HG02943 (cell line): ENCODE data around the gene CABLES1.

Experiments used
- ATAC-seq: cut with Tn5 transposase; IDR thresholded peaks from one replicate; pipeline ENCODE4 v1.9.1; 2021; ENCODE audit warnings: mild to moderate bottlenecking, low read depth, moderate library complexity; ENCODE audit not compliant: unreplicated experiment

CABLES1 gene

DNA sequence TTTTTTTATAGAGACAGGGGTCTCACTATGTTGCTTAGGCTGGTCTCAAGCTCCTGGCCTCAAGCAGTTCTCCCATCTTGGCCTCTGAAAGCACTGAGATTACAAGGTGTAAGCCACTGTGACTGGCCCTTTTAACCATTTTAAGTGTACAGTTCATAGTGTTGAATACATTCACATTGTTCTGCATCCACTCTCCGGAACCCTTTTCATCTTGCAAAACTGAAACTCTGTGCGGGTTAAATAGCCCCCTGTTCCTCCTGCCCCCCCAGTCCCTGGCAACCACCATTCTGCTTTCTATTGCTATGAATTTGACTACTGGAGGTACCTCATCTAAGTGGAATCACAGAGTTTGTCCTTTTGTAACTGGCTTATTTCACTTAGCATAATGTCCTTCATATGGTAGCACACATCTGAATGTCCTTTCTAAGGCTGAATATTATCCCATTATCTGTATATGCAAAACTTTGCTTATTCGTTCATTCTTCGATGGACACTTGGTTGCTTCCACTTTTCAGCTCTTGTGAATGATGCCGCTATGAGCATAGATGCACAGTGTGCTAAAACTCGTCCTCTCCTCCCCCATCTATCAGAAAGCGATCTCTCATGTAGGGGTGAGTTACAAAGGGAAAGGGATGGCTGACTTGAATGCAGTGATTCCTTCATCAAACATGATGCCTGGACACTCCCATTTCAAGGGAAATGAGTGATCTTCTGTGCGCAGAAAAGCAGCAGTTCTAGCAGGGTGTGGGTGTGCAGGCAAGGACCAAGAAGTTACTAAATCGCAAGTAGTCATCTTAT is 30.2 kb downstream of the CABLES1 start:
- no peak for ATAC-seq

DNA sequence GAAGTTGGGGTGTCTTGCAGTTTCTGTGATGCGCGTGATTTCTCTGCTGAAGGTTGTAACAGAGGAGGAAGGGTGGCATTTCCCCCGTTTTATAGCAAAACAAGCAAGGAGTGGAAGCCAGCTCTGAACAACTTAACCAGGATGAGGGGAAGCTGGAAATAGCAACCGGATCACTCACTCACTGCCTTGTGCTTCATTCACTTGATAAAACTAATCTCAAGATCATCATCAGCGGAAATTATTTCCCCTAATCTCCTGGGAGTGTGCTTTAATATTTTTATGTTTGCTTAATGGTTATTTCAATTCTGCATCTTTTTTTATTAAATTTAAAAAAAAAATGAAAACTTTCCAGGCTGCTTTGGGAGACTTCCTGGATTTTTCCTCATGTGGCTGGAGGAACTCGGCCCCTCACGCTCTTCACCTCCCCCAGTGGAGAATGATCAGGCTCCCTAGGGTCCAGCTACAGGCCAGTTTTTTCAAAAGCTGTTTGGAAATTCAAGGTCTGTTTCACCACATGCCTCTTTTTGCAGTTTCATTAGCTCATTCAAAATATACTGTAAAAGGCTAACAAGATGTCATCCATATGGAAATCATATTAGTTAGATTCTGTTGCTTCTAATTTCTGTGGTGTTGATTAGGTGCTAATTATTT is 31.7 kb downstream of the CABLES1 start:
- ATAC-seq = no peak

DNA sequence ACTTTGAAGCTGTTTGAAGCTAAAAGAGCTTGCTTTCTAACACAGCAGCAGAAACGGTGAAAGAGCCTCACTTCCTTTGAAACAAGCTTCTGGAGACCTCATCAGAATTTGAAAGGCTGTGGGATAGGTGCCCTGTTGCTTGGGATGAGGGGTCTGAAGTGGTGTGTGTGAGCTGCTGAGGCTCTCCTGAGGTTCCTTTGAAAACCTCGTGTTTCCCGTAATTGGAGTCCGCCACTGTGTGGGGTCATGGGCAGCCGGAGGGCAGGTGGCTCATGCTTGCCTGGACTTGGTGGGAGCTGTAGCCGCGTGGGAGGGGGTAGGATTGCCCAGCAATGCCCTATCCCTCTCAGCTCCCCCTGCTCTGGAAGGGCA is 34.4 kb downstream of the CABLES1 start:
- ATAC-seq = no peak

DNA sequence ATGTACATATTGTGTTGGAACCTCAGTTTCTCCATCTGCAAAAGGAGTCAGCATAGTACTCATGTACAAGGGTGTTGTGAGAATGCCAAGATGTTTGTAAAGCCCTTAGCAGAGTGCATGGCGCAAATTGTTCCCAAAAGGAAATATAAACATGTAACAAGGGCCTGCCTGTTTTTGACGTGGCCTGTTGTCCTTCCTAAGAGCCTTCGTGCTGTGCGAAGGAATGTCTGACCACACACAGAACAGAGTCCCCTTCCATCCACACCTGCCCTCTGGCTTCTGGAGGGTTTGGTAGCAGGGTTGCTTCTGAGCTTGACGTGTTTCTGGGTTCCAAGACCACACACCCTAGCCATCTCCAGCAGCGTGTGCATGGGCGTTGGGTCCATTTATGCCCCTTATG is 34.9 kb downstream of the CABLES1 start:
- no peak for ATAC-seq

DNA sequence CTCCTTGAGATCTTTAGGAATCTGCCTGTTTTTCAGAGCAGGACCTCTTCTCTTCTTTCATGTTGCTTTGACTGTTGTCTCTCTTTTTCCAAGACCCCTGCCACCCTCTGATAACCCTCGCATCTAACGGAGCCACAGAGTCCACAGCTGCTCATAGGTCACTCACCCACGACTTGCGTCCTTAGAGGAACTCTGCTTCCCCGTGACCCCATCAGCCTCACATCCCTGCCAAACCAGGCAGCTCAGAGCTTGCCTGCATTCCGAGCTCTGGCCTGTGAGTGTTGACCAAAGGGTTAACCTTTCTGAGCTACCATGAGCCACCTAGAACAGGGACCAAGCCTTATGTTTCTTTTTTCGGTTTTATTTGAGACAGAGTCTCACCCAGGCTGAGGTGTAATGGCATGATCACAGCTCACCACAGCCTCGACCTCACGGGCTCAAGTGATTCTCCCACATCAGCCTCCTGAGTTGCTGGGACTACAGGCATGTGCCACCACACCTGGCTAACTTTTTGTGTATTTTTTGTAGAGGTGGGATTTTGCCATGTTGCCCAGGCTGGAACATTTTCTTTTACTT is 36.4 kb downstream of the CABLES1 start:
- ATAC-seq = no peak

DNA sequence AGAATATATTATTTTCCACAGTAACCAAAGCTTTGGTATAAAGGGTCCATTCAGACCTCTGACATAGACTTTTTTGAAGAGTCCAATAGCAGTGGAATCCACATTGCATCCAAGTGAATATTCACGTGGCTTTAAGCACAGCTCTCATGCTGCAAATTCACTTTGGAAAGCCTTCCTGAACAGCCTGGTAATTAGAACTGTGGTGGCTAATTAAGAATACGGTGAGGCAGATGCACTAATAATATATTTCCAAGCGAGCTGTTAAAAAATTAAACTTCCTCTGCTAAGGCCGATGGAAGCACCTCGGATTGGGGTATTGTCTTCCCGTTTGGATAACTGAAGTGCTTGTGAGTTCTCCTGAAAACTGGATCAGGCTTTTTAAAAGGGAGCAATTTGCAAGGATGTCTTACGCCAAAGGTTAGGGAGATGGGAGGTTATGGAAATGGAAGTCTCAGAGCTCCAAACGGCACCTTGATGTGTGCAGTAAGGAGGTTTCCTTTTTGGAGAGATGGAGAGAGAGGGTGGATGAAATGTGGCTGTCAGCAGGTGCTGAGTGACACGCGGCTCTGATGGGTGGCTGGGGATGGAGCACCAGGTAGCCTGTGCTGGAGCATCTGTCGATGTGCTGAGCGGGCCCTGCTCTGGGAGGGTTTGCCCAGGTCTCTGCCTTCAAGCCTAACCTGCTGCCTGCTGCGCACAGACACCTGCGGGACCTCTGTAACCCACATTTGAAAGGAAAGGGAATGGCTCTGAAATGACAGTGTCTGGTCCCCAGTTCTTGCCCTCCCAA is 37.5 kb downstream of the CABLES1 start:
- ATAC-seq = no peak

DNA sequence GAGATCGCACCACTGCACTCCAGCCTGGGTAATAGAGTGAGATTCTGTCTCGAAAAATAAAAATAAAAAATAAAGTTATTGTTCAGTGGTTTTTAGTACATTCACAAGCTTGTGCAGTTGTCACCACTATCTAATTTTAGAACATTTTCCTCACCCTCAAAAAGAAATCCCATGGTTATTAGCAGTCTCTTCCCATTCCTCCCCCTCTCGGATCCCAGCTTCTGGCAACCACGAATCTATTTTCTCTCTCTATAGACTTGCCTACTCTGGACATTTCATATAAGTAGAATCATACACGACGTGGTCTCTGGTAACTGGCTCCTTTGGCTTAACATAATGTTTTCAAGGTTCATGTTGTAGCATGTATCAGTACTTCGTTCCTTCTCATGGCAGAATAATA is 38.6 kb downstream of the CABLES1 start:
- ATAC-seq = no peak

DNA sequence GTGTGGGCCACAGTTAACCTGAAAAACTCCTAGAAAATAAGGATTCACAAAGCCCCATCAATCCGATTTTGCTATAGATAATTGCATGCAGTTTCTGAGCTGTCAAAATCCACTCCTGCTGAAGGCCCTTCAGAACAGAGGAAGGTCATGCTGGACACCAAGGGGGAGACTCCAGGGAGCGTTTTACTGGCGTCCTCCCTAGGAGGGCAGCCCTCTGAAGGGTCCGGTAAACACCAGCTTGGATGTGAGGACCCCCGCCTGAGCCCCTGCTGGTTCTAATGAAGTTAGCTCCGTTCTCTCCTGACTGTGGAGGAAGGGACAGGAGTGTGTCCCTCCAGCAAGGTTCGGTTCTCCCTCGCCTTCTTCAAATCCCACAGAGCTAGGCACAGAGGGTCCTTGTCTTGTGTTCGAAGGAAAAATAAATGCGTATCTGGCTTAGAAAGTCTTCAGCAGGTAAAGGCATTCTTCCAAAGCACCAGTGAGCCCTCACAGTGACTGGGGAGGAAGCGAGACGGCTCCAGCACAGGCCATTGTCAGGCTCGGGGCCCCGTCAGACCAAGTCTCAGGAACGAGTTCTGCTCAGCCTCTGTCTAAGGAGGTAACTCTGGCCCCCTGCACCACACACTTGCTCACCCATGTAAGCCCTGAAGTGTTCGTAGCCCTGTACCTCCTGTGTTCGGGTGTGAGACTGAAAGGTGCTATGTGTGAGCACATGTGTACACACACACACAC is 41.6 kb downstream of the CABLES1 start:
- no peak for ATAC-seq

DNA sequence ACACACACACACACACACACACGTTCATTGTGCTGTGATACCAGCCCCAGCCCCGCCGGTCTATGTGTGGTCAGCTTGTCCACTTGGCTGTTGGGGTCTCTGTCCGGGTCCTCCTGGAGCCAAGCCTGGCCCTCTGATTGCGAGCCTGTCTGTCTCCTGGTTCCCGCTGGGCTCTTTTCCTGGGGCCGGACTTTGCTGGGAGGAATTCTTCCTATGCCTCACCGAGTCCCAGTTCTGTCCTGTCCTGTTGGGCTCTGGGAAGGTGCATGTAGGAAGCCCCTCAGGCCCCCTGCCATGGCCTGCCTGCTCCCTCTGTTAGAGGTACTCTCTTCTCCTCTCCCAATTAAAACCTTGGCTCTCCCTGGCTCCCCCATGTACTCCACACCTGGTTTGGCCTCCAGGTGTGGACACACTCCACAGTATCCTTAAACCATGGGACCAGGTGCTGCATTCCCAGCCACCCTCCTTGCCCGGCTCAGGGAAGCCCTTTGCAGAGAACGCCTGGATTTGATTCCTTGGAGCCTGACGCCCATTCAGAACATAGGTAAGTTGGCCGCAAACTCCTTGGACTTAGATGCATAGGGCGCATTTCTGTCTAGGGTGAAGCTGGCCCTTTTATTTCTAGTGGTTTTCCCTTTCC is 42.3 kb downstream of the CABLES1 start:
- no peak for ATAC-seq

DNA sequence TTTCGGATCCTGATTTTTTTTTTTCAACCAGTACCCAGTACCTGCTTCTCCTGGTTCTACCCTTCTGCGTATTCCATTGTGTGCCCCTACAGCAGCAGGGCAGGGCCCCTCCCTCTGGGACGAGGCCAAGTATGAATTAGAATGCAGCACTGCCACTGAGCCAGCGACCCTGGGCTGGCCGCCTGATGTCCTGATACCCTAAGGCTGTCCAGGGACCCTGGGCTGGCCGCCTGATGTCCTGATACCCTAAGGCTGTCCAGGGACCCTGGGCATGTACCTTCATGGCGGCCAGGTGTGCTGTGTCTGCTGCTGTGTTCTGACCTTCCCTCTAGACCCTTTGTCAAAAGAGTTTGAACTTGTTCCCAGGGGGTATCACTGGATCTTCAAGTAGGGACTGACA is 42.9 kb downstream of the CABLES1 start:
- ATAC-seq = no peak

DNA sequence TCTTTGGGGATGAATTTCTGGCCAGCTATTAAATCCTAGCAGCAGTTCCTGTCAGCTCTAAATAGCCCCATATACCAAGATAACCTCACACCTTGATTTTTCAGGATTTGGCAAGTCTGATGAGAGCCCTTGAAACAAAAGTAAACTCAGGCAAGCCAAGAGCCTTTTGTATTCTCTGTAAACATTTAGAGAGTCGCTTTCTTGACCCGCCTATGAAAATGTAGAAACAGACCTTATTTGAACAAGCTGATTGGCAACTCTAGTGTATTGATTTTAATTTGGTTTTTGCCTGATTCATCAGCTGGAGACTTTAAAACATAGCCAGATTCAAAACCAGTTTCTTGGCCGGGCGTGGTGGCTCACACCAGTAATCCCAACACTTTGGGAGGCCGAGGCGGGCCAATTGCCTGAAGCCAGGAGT is 43.4 kb downstream of the CABLES1 start:
- no peak for ATAC-seq

DNA sequence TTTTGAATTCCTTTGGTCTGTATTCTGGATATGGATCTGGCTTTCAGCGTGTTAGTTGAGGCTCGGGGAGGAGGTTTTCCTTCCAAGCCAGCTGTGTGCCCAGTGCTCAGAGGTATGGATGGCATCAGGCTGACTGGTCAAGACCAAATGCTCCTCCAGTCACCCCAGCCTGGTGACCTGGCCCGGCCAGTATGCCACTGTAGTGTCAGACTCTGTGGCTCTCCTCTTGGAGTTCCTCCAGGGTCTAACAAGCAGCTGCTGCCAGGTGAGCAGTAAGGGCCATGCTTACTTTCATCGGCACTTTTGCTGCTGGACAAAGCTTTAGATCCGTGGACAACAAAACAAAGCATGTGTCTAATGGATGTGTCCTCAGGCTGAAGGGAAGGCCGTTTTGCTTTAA is 44.1 kb downstream of the CABLES1 start:
- no peak for ATAC-seq

DNA sequence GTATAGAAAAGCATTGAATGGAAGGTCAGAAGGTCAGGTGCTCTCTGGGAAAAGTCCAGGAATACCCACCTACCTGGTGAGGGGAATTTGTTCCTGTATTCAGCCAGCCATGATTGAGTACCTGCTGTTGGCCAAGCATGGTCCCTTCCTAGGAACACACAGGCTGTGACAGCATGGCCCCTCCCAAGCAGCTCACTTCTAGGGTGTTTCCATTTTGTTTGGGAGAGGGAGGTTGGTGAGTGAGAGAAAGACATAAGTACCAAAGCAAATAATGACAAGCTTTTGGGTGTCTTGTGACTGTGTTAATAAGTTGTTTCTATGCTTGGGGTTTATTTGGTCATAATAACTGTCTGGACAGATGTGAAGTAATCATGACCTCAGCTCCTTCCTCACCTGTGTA is 46.3 kb downstream of the CABLES1 start:
- ATAC-seq = no peak

DNA sequence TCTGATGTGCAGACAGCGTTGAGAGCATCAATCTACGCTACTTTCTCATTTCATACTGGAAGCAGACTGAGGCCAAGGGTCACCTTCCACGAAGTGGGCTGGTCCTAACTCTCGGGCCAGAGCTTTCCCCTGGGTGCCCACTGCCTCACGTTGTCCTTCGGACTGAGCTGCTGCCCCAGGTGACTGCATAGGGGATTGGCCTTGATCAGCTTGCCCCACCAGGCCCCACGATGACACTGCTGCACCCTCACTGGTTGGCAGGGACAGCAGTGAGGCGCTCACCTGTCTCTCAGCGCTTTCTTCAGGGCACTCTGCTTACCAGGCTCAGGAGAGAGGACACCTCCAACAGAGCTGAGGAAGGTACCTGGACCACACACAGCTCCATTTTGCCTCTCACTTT is 47.3 kb downstream of the CABLES1 start:
- ATAC-seq = no peak

DNA sequence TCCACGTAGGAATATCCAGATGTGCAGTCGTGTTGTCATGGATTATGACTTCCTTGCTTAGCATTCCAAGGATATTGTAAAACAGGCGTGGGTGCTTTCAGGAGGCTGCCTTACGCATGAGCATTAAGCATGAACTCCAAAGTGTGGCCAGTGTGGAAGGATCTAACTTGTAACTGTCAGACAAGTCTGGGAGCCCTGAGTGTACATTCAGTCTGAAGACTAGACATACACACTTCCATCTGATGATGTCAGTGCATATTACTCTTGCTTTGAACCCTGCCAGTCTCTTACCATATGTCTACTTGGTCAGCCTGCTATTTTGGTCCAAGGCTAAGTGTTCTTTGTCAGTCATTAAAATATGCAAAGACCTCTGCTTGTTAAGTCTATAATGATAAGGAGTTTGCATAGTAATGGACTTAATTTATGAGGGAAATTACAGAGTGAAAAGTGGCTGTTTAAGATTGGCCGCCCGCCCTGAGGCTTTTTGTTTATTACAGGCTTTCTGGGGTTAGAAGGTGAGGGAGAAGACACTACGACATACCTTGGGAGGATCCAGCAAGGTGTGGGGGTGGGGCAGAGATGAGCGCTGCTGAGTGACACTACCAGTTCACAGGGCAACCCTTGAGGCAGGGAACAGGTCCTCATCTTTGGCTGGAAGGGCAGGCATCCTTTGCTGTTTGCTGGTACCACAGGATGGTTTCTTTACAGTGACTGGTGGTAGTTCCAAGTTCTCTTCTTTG is 48.3 kb downstream of the CABLES1 start:
- ATAC-seq = no peak

DNA sequence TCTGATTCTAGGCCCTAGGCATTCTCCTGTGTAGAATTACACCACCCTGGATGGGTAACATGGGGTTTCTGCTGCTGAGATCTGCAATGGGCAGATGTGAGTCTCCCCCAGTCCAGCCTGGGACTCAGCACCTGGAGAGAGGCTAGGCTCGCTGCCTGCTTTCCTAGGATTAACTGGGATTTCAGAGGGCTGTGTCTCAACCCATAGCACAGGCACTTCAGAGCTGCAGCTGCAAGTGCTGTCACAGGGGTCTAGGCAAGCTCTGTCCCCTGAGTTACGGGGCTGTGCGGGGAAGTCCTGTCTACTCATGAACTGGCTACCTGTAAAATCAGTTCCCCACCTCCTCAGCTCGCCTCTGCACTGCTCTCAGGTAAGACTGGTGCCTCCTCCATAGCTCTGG is 51.5 kb downstream of the CABLES1 start:
- no peak for ATAC-seq

DNA sequence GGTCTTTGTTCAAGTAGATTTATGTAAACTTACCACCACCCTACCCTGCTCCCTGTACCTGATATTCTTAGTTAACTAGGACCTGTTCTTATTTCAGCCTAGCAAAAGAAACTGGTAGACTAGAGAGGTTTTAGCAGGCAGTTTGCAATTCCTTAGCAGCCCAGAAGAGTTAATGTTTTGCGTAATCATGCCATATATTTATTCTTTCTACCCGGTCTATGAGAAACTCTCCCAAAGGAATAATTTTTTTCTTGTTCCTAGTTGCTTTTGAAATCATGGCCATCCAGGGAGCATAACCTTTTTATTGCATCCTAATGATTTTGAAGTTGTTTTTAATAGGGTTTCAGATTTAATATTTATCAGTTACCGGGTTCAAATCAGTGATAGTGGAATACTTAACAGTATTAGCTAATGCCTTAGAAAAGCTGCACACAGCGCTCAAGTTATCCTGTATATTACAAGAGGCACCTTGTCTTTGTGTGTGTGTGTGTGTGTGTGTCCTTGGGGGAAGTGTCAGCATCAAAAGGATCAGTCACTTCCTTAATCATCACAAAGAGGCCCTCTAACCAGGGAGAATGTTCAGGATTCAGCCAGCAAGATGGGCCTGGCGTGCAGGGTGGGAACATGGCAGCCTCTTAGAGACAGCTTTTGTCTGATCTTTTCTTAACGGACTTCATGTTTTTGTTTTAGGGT is 52.9 kb downstream of the CABLES1 start:
- ATAC-seq = no peak

DNA sequence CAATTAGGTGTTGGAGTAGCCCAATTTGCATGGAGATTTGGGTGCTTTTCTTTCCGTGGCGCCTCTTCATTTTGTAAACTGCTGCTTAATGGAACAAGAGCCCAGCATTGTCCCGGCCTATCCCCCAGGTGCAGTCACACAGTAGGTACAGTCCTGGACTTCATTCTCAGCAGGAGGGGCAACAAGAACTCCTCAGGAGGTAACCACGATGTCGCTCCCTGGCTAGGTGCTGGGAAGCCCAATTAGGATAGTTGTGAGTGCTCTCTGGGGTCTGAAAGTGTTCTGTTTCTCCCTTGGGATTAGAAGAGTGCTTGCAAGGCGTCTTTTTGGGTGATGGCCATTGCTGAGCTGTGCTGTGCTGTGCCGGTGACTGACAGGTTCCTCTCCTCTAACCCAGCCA is 53.8 kb downstream of the CABLES1 start:
- no peak for ATAC-seq
